ENCODE data around the gene CLC. TPM values are rescaled to one million over a fixed set of nuclear protein-coding genes. Genes with fewer than 3 reads are reported as not detected.

Gene CLC
- total RNA-seq (2014; rRNA removed; shearing (Covaris generic)) (not detected in 2 replicates), total RNA-seq (2022) (not detected in 2 replicates), Bru-seq, nascent RNA (percentile 15 among the genes with signal in this experiment), BruChase-seq, experiment 1, labeled RNA remaining after a 6-hour chase (percentile 12 among the genes with signal in this experiment), BruChase-seq, experiment 2, labeled RNA remaining after a 2-hour chase (not detected)
- long read RNA-seq, result 0 reads

DNA sequence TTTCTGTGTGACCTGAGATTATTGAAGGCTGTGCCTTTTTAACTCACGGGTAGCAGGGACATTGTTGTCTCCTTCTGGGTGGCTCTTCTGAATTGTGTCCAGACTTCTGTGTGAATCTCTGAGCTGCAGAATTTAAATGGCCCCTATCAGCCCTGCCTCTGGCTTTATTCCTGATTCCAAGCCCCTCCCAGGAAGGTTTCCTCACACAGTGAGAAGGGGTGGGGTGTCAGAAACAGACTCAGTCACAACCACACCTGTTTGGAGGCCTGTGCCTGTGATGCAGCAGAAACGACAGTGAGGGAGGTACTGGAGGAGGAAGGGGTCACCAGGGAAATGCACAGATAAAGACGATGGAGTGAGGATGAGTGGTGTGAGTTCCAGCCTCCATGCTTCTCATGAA lies at the start of gene CLC:
TSS of gene CLC (minus strand) at position 139 of the 400 bp plus-strand sequence. CDS start at position 62, 77 bp downstream.
- H3K4me1 ChIP-seq (ENCODE audit: insufficient read depth, low read length, poor library complexity, severe bottlenecking), result no peaks in the 10 kb centered on the region
- TF ChIP-seq, protein P1, sequence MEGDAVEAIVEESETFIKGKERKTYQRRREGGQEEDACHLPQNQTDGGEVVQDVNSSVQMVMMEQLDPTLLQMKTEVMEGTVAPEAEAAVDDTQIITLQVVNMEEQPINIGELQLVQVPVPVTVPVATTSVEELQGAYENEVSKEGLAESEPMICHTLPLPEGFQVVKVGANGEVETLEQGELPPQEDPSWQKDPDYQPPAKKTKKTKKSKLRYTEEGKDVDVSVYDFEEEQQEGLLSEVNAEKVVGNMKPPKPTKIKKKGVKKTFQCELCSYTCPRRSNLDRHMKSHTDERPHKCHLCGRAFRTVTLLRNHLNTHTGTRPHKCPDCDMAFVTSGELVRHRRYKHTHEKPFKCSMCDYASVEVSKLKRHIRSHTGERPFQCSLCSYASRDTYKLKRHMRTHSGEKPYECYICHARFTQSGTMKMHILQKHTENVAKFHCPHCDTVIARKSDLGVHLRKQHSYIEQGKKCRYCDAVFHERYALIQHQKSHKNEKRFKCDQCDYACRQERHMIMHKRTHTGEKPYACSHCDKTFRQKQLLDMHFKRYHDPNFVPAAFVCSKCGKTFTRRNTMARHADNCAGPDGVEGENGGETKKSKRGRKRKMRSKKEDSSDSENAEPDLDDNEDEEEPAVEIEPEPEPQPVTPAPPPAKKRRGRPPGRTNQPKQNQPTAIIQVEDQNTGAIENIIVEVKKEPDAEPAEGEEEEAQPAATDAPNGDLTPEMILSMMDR (conservative IDR thresholded peaks at IDR 0.05; ENCODE audit: low read length), result no peak
- no peak for TF ChIP-seq EZH2phosphoT487 (IDR thresholded peaks at IDR 0.05; ENCODE audit: borderline replicate concordance, low read depth, low read length)
- intact Hi-C loops (cut with micrococcal nuclease; ENCODE audit: unreplicated experiment), result no loop called here
- no peaks in the 10 kb centered on the region for H3K79me2 ChIP-seq (ENCODE audit: insufficient read depth, low read depth, low read length)
- H2AFZ ChIP-seq (ENCODE audit: low read length), result no peak within 1 kb of the TSS
- no peak for DNase-seq (ENCODE audit: low spot score)
- ChIA-PET CTCF (ENCODE audit: unreplicated experiment) (no interaction called here), POLR2A (interaction anchor here (0.6 kb wide), 1 partner anchor 328 kb away, joined by 4 read pairs; no protein-coding TSS in a partner anchor)
- H3K9me3 ChIP-seq (ENCODE audit: low read length), result no peaks in the 10 kb centered on the region
- no peak within 1 kb of the TSS for H3K4me3 ChIP-seq (ENCODE audit: low read depth, low read length, poor library complexity, severe bottlenecking)
- BruUV-seq (replicated peaks), result no TSS peak
- no peak within 1 kb of the TSS for H3K27ac ChIP-seq (ENCODE audit: low read depth, low read length, poor library complexity, severe bottlenecking)
- no peaks in the 10 kb centered on the region for H3K36me3 ChIP-seq (ENCODE audit: insufficient read depth, low read length)
- H3K4me2 ChIP-seq (ENCODE audit: low read length), result no peak within 1 kb of the TSS
- H3K9me2 ChIP-seq (ENCODE audit: insufficient read depth, low read length), result no peaks in the 10 kb centered on the region
- no peaks in the 10 kb centered on the region for H4K20me1 ChIP-seq (ENCODE audit: insufficient read depth, low read length)

DNA sequence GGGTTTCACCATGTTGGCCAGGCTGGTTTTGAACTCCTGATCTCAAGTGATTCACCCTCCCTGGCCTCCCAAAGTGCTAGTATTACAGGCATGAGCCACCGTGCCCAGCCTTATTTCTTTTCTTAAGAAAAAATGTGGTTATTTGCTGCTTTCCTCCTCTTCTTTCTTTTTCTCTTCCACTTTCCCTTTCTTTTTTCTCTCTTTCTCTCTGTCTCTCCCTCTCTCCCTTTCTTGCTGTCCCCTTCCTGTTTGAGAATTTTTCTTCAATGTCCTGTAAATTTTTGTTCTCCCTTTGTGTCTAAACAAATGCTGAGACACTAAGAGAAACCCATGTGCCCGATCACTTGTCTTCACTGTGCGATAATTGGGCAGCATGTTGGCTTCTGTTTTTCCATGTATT lies 43.1 kb upstream of the CLC start:
- BruUV-seq (replicated peaks), result no TSS peak

DNA sequence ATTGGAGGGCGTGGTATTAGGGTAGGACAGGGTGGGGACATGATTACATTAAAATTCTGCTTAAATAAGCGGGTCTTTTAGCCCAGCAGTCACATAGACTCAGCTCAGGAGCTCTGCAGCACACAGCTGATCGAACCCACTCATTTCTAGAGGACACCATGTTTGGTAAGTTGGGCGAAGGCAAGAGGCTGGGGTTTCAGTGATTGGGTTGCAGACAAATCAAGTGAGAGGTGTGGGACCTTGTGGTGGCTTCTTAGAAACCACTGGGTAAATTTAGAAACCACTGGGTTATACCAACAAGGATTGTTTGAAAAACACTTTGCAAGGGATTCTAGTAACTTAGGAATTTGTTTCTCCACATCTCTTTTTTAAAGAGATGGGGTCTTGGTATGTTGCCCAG lies 40.9 kb upstream of the CLC start, which contains the start of gene LEUTX:
TSS of gene LEUTX (plus strand) at position 92 of the 400 bp plus-strand sequence. CDS start at position 159, 67 bp downstream.
- Histone ChIP-seq H3K9me3 (ENCODE audit: low read length) (no peaks in the 10 kb centered on the region), H3K9me2 (ENCODE audit: insufficient read depth, low read length) (no peaks in the 10 kb centered on the region), H3K27ac (ENCODE audit: low read depth, low read length, poor library complexity, severe bottlenecking) (no peak within 1 kb of the TSS), H3K4me1 (ENCODE audit: insufficient read depth, low read length, poor library complexity, severe bottlenecking) (no peaks in the 10 kb centered on the region), H2AFZ (ENCODE audit: low read length) (no peak within 1 kb of the TSS), H3K36me3 (ENCODE audit: insufficient read depth, low read length) (no peaks in the 10 kb centered on the region), H3K4me3 (ENCODE audit: low read depth, low read length, poor library complexity, severe bottlenecking) (no peak within 1 kb of the TSS), H3K4me2 (ENCODE audit: low read length) (no peak within 1 kb of the TSS), H3K79me2 (ENCODE audit: insufficient read depth, low read depth, low read length) (no peaks in the 10 kb centered on the region), H4K20me1 (ENCODE audit: insufficient read depth, low read length) (no peaks in the 10 kb centered on the region)
- ChIA-PET CTCF (ENCODE audit: unreplicated experiment) (no interaction called here), POLR2A (no interaction called here)
- BruUV-seq (replicated peaks), result no TSS peak
- intact Hi-C loops (cut with micrococcal nuclease; ENCODE audit: unreplicated experiment), result no loop called here
- no peak for DNase-seq (ENCODE audit: low spot score)
- TF ChIP-seq, protein P1 (conservative IDR thresholded peaks at IDR 0.05; ENCODE audit: low read length), result no peak
- TF ChIP-seq EZH2phosphoT487 (IDR thresholded peaks at IDR 0.05; ENCODE audit: borderline replicate concordance, low read depth, low read length), result no peak

More for the DNA sequence above, 43.1 kb upstream of the CLC start:
- H4K20me1 ChIP-seq (ENCODE audit: insufficient read depth, low read length), result no peaks in the 10 kb centered on the region
- intact Hi-C loops (cut with micrococcal nuclease; ENCODE audit: unreplicated experiment), result no loop called here
- no peak overlapping the region for H3K4me3 ChIP-seq (ENCODE audit: low read depth, low read length, poor library complexity, severe bottlenecking)
- no peaks in the 10 kb centered on the region for H3K4me1 ChIP-seq (ENCODE audit: insufficient read depth, low read length, poor library complexity, severe bottlenecking)
- no peaks in the 10 kb centered on the region for H3K79me2 ChIP-seq (ENCODE audit: insufficient read depth, low read depth, low read length)
- TF ChIP-seq, protein P1 (conservative IDR thresholded peaks at IDR 0.05; ENCODE audit: low read length), result no peak
- no peak for TF ChIP-seq EZH2phosphoT487 (IDR thresholded peaks at IDR 0.05; ENCODE audit: borderline replicate concordance, low read depth, low read length)
- H3K9me3 ChIP-seq (ENCODE audit: low read length), result no peaks in the 10 kb centered on the region
- H3K27ac ChIP-seq (ENCODE audit: low read depth, low read length, poor library complexity, severe bottlenecking), result no peak overlapping the region
- ChIA-PET POLR2A (no interaction called here), CTCF (ENCODE audit: unreplicated experiment) (no interaction called here)
- DNase-seq (ENCODE audit: low spot score), result no peak
- no peak overlapping the region for H3K4me2 ChIP-seq (ENCODE audit: low read length)
- H3K36me3 ChIP-seq (ENCODE audit: insufficient read depth, low read length), result no peaks in the 10 kb centered on the region
- H2AFZ ChIP-seq (ENCODE audit: low read length), result no peak overlapping the region
- H3K9me2 ChIP-seq (ENCODE audit: insufficient read depth, low read length), result no peaks in the 10 kb centered on the region

Measured in OCI-LY7 (cell line).